WTC11 (cell line): ENCODE data around the gene CLEC16A. TPM values are rescaled to one million over a fixed set of nuclear protein-coding genes. Genes with fewer than 3 reads are reported as not detected.

Source experiments
- ATAC-seq: fragments of 200-7000 bp; cut with Tn5 transposase; 2 replicates; pipeline ENCODE4 v1.10.0; 2021; ENCODE audit warnings: mild to moderate bottlenecking, moderate library complexity
- CTCF ChIA-PET: fragments of 300-600 bp; sonication (Branson Sonifier 250); formaldehyde crosslinking; loops from one replicate; lab custom pipeline; 2021; ENCODE audit warnings: antibody characterized with exemption; lab: Charles Lee
- POLR2A ChIA-PET: fragments of 350-600 bp; sonication (Branson Sonifier 250); formaldehyde crosslinking; loops from one replicate; lab custom pipeline; 2021; ENCODE audit warnings: antibody characterized with exemption; lab: Charles Lee
- DNase-seq: peaks from one replicate; pipeline ENCODE4 v3.0.0; 2021; ENCODE audit warnings: low spot score
- H3K27ac Mint-ChIP-seq: 2 replicates; pipeline ENCODE4 v1.8.0; 2021; ENCODE audit warnings: mixed read lengths
- H3K27me3 Mint-ChIP-seq: 2 replicates; pipeline ENCODE4 v1.8.0; 2021; ENCODE audit warnings: low read depth, mild to moderate bottlenecking, moderate library complexity, mixed read lengths
- H3K36me3 Mint-ChIP-seq: 2 replicates; pipeline ENCODE4 v1.8.0; 2021; ENCODE audit warnings: mixed read lengths
- H3K4me1 Mint-ChIP-seq: 2 replicates; pipeline ENCODE4 v1.8.0; 2022; ENCODE audit warnings: mixed read lengths
- H3K4me3 Mint-ChIP-seq: 2 replicates; pipeline ENCODE4 v1.8.0; 2021; ENCODE audit warnings: mild to moderate bottlenecking, moderate library complexity, mixed read lengths
- H3K9me3 Mint-ChIP-seq: 2 replicates; pipeline ENCODE4 v1.8.0; 2021; ENCODE audit warnings: mixed read lengths
- EMX1 ChIP-seq: fragments of 250-450 bp; sonication (Bioruptor Pico); IDR thresholded peaks from 2 replicates; pipeline ENCODE4 v1.8.0; 2021; ENCODE audit warnings: mild to moderate bottlenecking
- ESRRA ChIP-seq: sonication (generic); formaldehyde crosslinking; IDR thresholded peaks from 2 replicates; pipeline ENCODE4 v1.8.1; 2022; ENCODE audit warnings: mild to moderate bottlenecking, missing genetic modification reagents, borderline replicate concordance
- ETV6 ChIP-seq: sonication (generic); formaldehyde crosslinking; IDR thresholded peaks from 2 replicates; pipeline ENCODE4 v1.8.1; 2022; ENCODE audit warnings: mild to moderate bottlenecking, missing genetic modification reagents
- GRHL2 ChIP-seq: fragments of 250-450 bp; sonication (Bioruptor Pico); IDR thresholded peaks from 2 replicates; pipeline ENCODE4 v1.8.0; 2022; ENCODE audit warnings: mild to moderate bottlenecking, moderate library complexity; ENCODE audit not compliant: insufficient replicate concordance, severe bottlenecking
- GTF2I ChIP-seq: fragments of 250-450 bp; sonication (Bioruptor Pico); conservative IDR thresholded peaks from 2 replicates; pipeline ENCODE4 v1.4.0; 2021; ENCODE audit warnings: mild to moderate bottlenecking
- NFATC4 ChIP-seq: fragments of 250-450 bp; sonication (Bioruptor Pico); IDR thresholded peaks from 2 replicates; pipeline ENCODE4 v1.9.0; 2021; ENCODE audit warnings: mild to moderate bottlenecking
- NR1H2 ChIP-seq: sonication (generic); formaldehyde crosslinking; IDR thresholded peaks from 2 replicates; pipeline ENCODE4 v1.9.0; 2021; ENCODE audit warnings: mild to moderate bottlenecking, moderate library complexity, missing genetic modification reagents
- NR2C2 ChIP-seq: sonication (generic); formaldehyde crosslinking; IDR thresholded peaks from 2 replicates; pipeline ENCODE4 v1.8.0; 2022; ENCODE audit warnings: mild to moderate bottlenecking, missing genetic modification reagents
- OVOL2 ChIP-seq: fragments of 250-450 bp; sonication (Bioruptor Pico); IDR thresholded peaks from 2 replicates; pipeline ENCODE4 v1.9.0; 2021; ENCODE audit warnings: mild to moderate bottlenecking, borderline replicate concordance
- PRRX2 ChIP-seq: fragments of 250-450 bp; sonication (Bioruptor Pico); IDR thresholded peaks from 2 replicates; pipeline ENCODE4 v1.8.0; 2021; ENCODE audit warnings: mild to moderate bottlenecking
- RELA ChIP-seq: sonication (generic); formaldehyde crosslinking; IDR thresholded peaks from 2 replicates; pipeline ENCODE4 v1.8.1; 2022; ENCODE audit warnings: missing genetic modification reagents, mild to moderate bottlenecking, borderline replicate concordance
- SOX15 ChIP-seq: fragments of 250-450 bp; sonication (Bioruptor Pico); IDR thresholded peaks from 2 replicates; pipeline ENCODE4 v1.9.0; 2021; ENCODE audit warnings: mild to moderate bottlenecking
- TEAD4 ChIP-seq: sonication (generic); formaldehyde crosslinking; IDR thresholded peaks from 2 replicates; pipeline ENCODE4 v1.8.0; 2022; ENCODE audit warnings: mild to moderate bottlenecking, missing genetic modification reagents
- ZNF232 ChIP-seq: sonication (generic); formaldehyde crosslinking; IDR thresholded peaks from 2 replicates; pipeline ENCODE4 v1.8.0; 2022; ENCODE audit warnings: mild to moderate bottlenecking, missing genetic modification reagents
- total RNA-seq: library from RNA; stranded (reverse); gene quantifications from 3 replicates; pipeline ENCODE4 v1.2.3, GENCODE V29; 2021
- TF ChIP-seq, protein P1 (sequence below): fragments of 250-450 bp; sonication (Bioruptor Pico); IDR thresholded peaks from 2 replicates; pipeline ENCODE4 v1.9.0; 2021; ENCODE audit warnings: moderate library complexity, mild to moderate bottlenecking, inconsistent platforms, borderline replicate concordance
- TF ChIP-seq, protein P2 (sequence below): sonication (generic); formaldehyde crosslinking; conservative IDR thresholded peaks from 2 replicates; pipeline ENCODE4 v1.8.1; 2023; ENCODE audit warnings: mild to moderate bottlenecking, low read depth, missing genetic modification reagents, moderate library complexity
- TF ChIP-seq, protein P3 (sequence below): sonication (generic); formaldehyde crosslinking; IDR thresholded peaks from 2 replicates; pipeline ENCODE4 v1.8.1; 2022; ENCODE audit warnings: mild to moderate bottlenecking, moderate library complexity, missing genetic modification reagents
- TF ChIP-seq, protein P4 (sequence below): sonication (generic); formaldehyde crosslinking; IDR thresholded peaks from 2 replicates; pipeline ENCODE4 v1.8.0; 2022; ENCODE audit warnings: mild to moderate bottlenecking, missing genetic modification reagents
- TF ChIP-seq, protein P5 (sequence below): sonication (generic); formaldehyde crosslinking; IDR thresholded peaks from 2 replicates; pipeline ENCODE4 v1.8.1; 2022; ENCODE audit warnings: mild to moderate bottlenecking, missing genetic modification reagents, moderate library complexity, borderline replicate concordance

CLEC16A gene
- total RNA-seq, 1 experiment from 2014 or later = 14.4 TPM

DNA sequence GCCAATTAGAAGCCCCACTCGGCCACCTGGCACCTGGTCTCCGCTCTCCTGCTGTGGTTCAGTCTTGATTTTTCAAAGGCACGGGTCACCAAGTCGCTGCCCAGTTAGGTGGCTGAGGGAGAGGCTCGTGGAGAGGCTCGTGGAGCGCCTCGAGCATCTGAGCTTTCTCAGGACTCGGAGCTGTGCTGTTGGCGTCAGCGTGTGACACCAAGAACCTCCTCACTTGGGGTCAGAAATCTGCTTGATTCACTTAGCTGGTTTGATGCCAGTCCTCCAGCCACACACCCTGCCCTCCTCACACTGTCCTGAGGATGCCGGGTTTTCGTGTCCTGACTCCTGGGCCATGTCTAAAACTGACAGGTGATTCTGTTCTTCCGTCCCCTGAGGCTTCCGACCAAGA lies 229.1 kb downstream of the CLEC16A start:
- POLR2A ChIA-PET = no interaction called here
- no peak overlapping the region for H3K27ac Mint-ChIP-seq

DNA sequence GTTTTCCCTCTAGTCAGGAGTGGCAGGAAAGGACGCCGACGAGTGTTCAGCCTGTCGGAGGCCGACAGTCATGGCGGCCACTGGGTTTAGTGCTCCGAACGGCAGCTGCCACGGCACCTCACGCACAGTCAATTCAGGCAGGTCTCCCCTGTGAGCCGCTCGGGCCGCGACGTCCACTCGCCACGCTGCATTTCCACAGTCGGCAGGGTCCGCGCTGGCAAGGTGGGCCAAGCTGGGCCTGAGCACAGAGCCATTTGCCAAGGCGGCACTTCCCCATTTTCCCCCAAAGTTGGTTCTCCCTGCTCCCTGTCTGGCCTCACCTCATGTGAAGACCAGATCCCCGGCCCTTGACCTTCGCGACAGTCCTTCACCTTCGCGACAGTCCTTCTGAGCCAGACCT lies 229.8 kb downstream of the CLEC16A start:
- ChIA-PET CTCF (interaction anchor here (0.6 kb wide), 1 partner anchor 543 kb away, joined by 6 read pairs; no protein-coding TSS in a partner anchor), POLR2A (no interaction called here)
- Mint-ChIP-seq H3K27me3 (no peaks in the 10 kb centered on the region), H3K36me3 (no peaks in the 10 kb centered on the region), H3K27ac (peak overlapping the region; percentile 34; the same call in 1 of the 2 replicates), H3K9me3 (no peaks in the 10 kb centered on the region), H3K4me3 (no peak overlapping the region), H3K4me1 (no peaks in the 10 kb centered on the region)
- no peak for ATAC-seq
- no peak for TF ChIP-seq GRHL2 (CRISPR knock-in tag)
- no peak for TF ChIP-seq NR2C2 (CRISPR knock-in tag)
- TF ChIP-seq RELA (CRISPR knock-in tag) = no peak
- no peak for TF ChIP-seq NR1H2 (CRISPR knock-in tag)
- TF ChIP-seq, protein P1, sequence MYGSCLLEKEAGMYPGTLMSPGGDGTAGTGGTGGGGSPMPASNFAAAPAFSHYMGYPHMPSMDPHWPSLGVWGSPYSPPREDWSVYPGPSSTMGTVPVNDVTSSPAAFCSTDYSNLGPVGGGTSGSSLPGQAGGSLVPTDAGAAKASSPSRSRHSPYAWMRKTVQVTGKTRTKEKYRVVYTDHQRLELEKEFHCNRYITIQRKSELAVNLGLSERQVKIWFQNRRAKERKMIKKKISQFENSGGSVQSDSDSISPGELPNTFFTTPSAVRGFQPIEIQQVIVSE (CRISPR knock-in tag) = no peak
- no peak for TF ChIP-seq ETV6 (CRISPR knock-in tag)
- TF ChIP-seq ESRRA = no peak
- TF ChIP-seq, protein P2, sequence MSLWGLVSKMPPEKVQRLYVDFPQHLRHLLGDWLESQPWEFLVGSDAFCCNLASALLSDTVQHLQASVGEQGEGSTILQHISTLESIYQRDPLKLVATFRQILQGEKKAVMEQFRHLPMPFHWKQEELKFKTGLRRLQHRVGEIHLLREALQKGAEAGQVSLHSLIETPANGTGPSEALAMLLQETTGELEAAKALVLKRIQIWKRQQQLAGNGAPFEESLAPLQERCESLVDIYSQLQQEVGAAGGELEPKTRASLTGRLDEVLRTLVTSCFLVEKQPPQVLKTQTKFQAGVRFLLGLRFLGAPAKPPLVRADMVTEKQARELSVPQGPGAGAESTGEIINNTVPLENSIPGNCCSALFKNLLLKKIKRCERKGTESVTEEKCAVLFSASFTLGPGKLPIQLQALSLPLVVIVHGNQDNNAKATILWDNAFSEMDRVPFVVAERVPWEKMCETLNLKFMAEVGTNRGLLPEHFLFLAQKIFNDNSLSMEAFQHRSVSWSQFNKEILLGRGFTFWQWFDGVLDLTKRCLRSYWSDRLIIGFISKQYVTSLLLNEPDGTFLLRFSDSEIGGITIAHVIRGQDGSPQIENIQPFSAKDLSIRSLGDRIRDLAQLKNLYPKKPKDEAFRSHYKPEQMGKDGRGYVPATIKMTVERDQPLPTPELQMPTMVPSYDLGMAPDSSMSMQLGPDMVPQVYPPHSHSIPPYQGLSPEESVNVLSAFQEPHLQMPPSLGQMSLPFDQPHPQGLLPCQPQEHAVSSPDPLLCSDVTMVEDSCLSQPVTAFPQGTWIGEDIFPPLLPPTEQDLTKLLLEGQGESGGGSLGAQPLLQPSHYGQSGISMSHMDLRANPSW (CRISPR knock-in tag) = no peak
- no peak for TF ChIP-seq PRRX2
- no peak for TF ChIP-seq EMX1
- TF ChIP-seq, protein P3, sequence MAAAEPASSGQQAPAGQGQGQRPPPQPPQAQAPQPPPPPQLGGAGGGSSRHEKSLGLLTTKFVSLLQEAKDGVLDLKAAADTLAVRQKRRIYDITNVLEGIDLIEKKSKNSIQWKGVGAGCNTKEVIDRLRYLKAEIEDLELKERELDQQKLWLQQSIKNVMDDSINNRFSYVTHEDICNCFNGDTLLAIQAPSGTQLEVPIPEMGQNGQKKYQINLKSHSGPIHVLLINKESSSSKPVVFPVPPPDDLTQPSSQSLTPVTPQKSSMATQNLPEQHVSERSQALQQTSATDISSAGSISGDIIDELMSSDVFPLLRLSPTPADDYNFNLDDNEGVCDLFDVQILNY (CRISPR knock-in tag) = no peak
- no peak for TF ChIP-seq GTF2I (CRISPR knock-in tag)
- no peak for TF ChIP-seq ZNF232 (CRISPR knock-in tag)
- no peak for TF ChIP-seq SOX15
- DNase-seq = no peak

More for the DNA sequence above, 229.1 kb downstream of the CLEC16A start:
- Mint-ChIP-seq H3K4me3 (no peak overlapping the region), H3K27me3 (no peaks in the 10 kb centered on the region), H3K9me3 (no peaks in the 10 kb centered on the region), H3K36me3 (no peaks in the 10 kb centered on the region), H3K4me1 (no peaks in the 10 kb centered on the region)
- DNase-seq (no peak), ATAC-seq (no peak)
- CTCF ChIA-PET = interaction anchor here (0.6 kb wide), 1 partner anchor 544 kb away, joined by 6 read pairs; no protein-coding TSS in a partner anchor
- TF ChIP-seq OVOL2 (CRISPR knock-in tag) (no peak), ZNF232 (CRISPR knock-in tag) (no peak), TEAD4 (CRISPR knock-in tag) (no peak), NFATC4 (CRISPR knock-in tag) (no peak)
- TF ChIP-seq, protein P4, sequence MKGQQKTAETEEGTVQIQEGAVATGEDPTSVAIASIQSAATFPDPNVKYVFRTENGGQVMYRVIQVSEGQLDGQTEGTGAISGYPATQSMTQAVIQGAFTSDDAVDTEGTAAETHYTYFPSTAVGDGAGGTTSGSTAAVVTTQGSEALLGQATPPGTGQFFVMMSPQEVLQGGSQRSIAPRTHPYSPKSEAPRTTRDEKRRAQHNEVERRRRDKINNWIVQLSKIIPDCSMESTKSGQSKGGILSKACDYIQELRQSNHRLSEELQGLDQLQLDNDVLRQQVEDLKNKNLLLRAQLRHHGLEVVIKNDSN (CRISPR knock-in tag) = no peak
- TF ChIP-seq, protein P5, sequence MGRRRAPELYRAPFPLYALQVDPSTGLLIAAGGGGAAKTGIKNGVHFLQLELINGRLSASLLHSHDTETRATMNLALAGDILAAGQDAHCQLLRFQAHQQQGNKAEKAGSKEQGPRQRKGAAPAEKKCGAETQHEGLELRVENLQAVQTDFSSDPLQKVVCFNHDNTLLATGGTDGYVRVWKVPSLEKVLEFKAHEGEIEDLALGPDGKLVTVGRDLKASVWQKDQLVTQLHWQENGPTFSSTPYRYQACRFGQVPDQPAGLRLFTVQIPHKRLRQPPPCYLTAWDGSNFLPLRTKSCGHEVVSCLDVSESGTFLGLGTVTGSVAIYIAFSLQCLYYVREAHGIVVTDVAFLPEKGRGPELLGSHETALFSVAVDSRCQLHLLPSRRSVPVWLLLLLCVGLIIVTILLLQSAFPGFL (CRISPR knock-in tag) = no peak
